Neural cell (in vitro differentiated cells): ENCODE data around the gene MBNL2. TPM values are rescaled to one million over a fixed set of nuclear protein-coding genes. Genes with fewer than 3 reads are reported as not detected.

Experiments
- H2AFZ ChIP-seq: fragments of 200-600, 300-800 bp; sonication (generic), shearing (Covaris generic); 2 replicates; pipeline ENCODE4 v1.6.0; 2014; ENCODE audit warnings: low read depth, mild to moderate bottlenecking, antibody characterized with exemption, low read length, moderate library complexity
- H3F3A ChIP-seq: fragments of 200-600 bp; shearing (Covaris generic); 2 replicates; pipeline ENCODE4 v1.6.1; 2016; ENCODE audit warnings: mild to moderate bottlenecking, moderate library complexity, mixed read lengths, antibody characterized with exemption, low read length; ENCODE audit not compliant: insufficient read depth, poor library complexity, severe bottlenecking
- H3K27ac ChIP-seq: fragments of 200-600, 300-800 bp; sonication (generic), shearing (Covaris generic); 2 replicates; pipeline ENCODE4 v1.5.1; 2014; ENCODE audit warnings: mild to moderate bottlenecking, low read length, moderate library complexity
- H3K27me3 ChIP-seq: fragments of 300-800, 200-600 bp; sonication (generic), shearing (Covaris generic); 2 replicates; pipeline ENCODE4 v1.6.0; 2014; ENCODE audit warnings: mild to moderate bottlenecking, low read depth, low read length, moderate library complexity; ENCODE audit not compliant: insufficient read depth
- H3K36me3 ChIP-seq: fragments of 300-800, 200-600 bp; sonication (generic), shearing (Covaris generic); 2 replicates; pipeline ENCODE4 v1.5.1; 2014; ENCODE audit warnings: mild to moderate bottlenecking, antibody characterized with exemption, low read length, moderate library complexity; ENCODE audit not compliant: insufficient read depth
- H3K4me2 ChIP-seq: fragments of 300-800, 200-600 bp; sonication (generic), shearing (Covaris generic); 2 replicates; pipeline ENCODE4 v1.6.0; 2014; ENCODE audit warnings: mild to moderate bottlenecking, low read length
- H3K4me3 ChIP-seq: fragments of 300-800, 200-600 bp; sonication (generic), shearing (Covaris generic); 2 replicates; pipeline ENCODE4 v1.5.1; 2014; ENCODE audit warnings: mild to moderate bottlenecking, low read length, moderate library complexity
- H3K79me2 ChIP-seq: fragments of 200-600 bp; shearing (Covaris generic); replicated peaks from 2 replicates; pipeline ENCODE4 v1.6.0; 2014; ENCODE audit warnings: mild to moderate bottlenecking, low read length, moderate library complexity; ENCODE audit not compliant: insufficient read depth
- H3K9ac ChIP-seq: fragments of 300-800, 200-600 bp; sonication (generic), shearing (Covaris generic); 2 replicates; pipeline ENCODE4 v1.6.1; 2016; ENCODE audit warnings: mild to moderate bottlenecking, low read length, mixed read lengths
- H3K9me2 ChIP-seq: fragments of 200-600 bp; shearing (Covaris generic); 2 replicates; pipeline ENCODE4 v1.6.1; 2016; ENCODE audit warnings: mild to moderate bottlenecking, low read length, mixed read lengths; ENCODE audit not compliant: insufficient read depth
- H3K9me3 ChIP-seq: fragments of 200-600, 300-800 bp; sonication (generic), shearing (Covaris generic); 2 replicates; pipeline ENCODE4 v1.6.1; 2016; ENCODE audit warnings: mild to moderate bottlenecking, mixed run types, low read length, moderate library complexity, mixed read lengths
- H4K20me1 ChIP-seq: fragments of 200-600 bp; shearing (Covaris generic); 2 replicates; pipeline ENCODE4 v1.6.1; 2016; ENCODE audit warnings: mild to moderate bottlenecking, mixed run types; ENCODE audit not compliant: insufficient read depth
- CTCF ChIP-seq: fragments of 450-650 bp; IDR thresholded peaks from 2 replicates; pipeline ENCODE4 v1.5.1; 2014; ENCODE audit warnings: antibody characterized with exemption, mild to moderate bottlenecking, moderate library complexity; ENCODE audit not compliant: poor library complexity, severe bottlenecking
- EP300 ChIP-seq: fragments of 450-650 bp; conservative IDR thresholded peaks from 2 replicates; pipeline ENCODE4 v1.6.1; 2014; ENCODE audit warnings: antibody characterized with exemption, mild to moderate bottlenecking, moderate library complexity; ENCODE audit not compliant: poor library complexity, severe bottlenecking
- EZH2 ChIP-seq: fragments of 200-600, 300-800 bp; shearing (Covaris generic), sonication (generic); IDR thresholded peaks from 2 replicates; pipeline ENCODE4 v1.6.1; 2014; ENCODE audit warnings: antibody characterized with exemption, low read length, borderline replicate concordance, mild to moderate bottlenecking; ENCODE audit not compliant: insufficient read depth, poor library complexity, severe bottlenecking
- MXI1 ChIP-seq: fragments of 450-650 bp; conservative IDR thresholded peaks from 2 replicates; pipeline ENCODE4 v1.6.1; 2014; ENCODE audit warnings: antibody characterized with exemption, mild to moderate bottlenecking; ENCODE audit not compliant: poor library complexity, severe bottlenecking
- POLR2AphosphoS5 ChIP-seq: IDR thresholded peaks from 2 replicates; pipeline ENCODE4 v1.6.1; 2012
- RAD21 ChIP-seq: fragments of 450-650 bp; conservative IDR thresholded peaks from 2 replicates; pipeline ENCODE4 v1.6.1; 2014; ENCODE audit warnings: antibody characterized with exemption, mild to moderate bottlenecking, moderate library complexity
- REST ChIP-seq: IDR thresholded peaks from 2 replicates; pipeline ENCODE4 v1.6.1; 2012; ENCODE audit warnings: borderline replicate concordance
- SMC3 ChIP-seq: fragments of 450-650 bp; conservative IDR thresholded peaks from 2 replicates; pipeline ENCODE4 v1.6.1; 2014; ENCODE audit warnings: antibody characterized with exemption, mild to moderate bottlenecking, moderate library complexity; ENCODE audit not compliant: poor library complexity
- TAF1 ChIP-seq: IDR thresholded peaks from 2 replicates; pipeline ENCODE4 v1.6.1; 2012; ENCODE audit warnings: low read depth
- polyA plus RNA-seq: library from polyadenylated mRNA; depleted of rRNA; stranded (reverse); fragments of >200 nt; gene quantifications from 2 replicates; pipeline ENCODE4 v1.2.3, GENCODE V29; 2014

The MBNL2 gene
- polyA plus RNA-seq, 1 donor from 2014 or later: 4.3 TPM

- Histone ChIP-seq H3K27me3 (no peaks in the 10 kb centered on the region), H3K36me3 (no peaks in the 10 kb centered on the region), H3K9me2 (no peaks in the 10 kb centered on the region), H3K27ac (no peak overlapping the region), H3K79me2 (no peaks in the 10 kb centered on the region), H3F3A (no peaks in the 10 kb centered on the region), H3K4me3 (no peak overlapping the region), H4K20me1 (no peaks in the 10 kb centered on the region), H3K9me3 (no peaks in the 10 kb centered on the region), H3K9ac (no peak overlapping the region), H2AFZ (no peak overlapping the region), H3K4me2 (no peak overlapping the region)
- TF ChIP-seq POLR2AphosphoS5 (no peak), CTCF (no peak), MXI1 (no peak), TAF1 (no peak), EZH2 (no peak), REST (no peak), SMC3 (no peak), RAD21 (no peak), EP300 (no peak)
Measured at GRCh38 chr13:97423300-97424045, 201.3 kb downstream of the MBNL2 start.

GRCh38 chr13:97425590-97425989 lies 203.5 kb downstream of the MBNL2 start:
- no peak overlapping the region for H3K4me2 ChIP-seq
- no peak overlapping the region for H3K27ac ChIP-seq
- no peaks in the 10 kb centered on the region for H4K20me1 ChIP-seq
- peaks cover 4% of the 10 kb centered on the region for H3K79me2 ChIP-seq
- H3K9me2 ChIP-seq: no peaks in the 10 kb centered on the region
- no peaks in the 10 kb centered on the region for H3K9me3 ChIP-seq
- TF ChIP-seq CTCF (no peak), EZH2 (no peak), POLR2AphosphoS5 (no peak), MXI1 (no peak), EP300 (no peak), TAF1 (no peak), REST (no peak), RAD21 (no peak), SMC3 (no peak)
- H3F3A ChIP-seq: no peaks in the 10 kb centered on the region
- H3K27me3 ChIP-seq: no peaks in the 10 kb centered on the region
- no peak overlapping the region for H2AFZ ChIP-seq
- no peak overlapping the region for H3K4me3 ChIP-seq
- H3K36me3 ChIP-seq: no peaks in the 10 kb centered on the region
- no peak overlapping the region for H3K9ac ChIP-seq
